ENCODE data around the gene CCDC141.

DNA sequence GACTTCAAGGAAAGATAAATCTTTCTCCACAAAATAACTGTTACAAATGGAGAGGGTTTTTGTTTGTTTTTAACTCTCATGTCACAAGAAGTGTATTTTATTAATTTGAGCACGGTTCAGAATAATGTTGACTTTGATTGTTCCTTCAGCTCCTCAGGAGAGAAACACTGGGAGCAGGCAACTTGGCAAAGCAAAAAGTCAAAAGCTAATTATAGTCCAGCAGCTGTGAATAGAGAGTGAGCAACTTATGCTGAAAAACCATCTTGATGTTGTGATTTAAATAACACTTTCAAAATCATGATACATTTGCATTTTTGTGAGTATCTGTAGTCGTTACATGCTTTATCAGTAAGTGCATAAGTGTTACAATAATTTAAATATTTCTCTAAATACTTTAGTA lies 205.2 kb downstream of the CCDC141 start:
- TF ChIP-seq, protein P1, sequence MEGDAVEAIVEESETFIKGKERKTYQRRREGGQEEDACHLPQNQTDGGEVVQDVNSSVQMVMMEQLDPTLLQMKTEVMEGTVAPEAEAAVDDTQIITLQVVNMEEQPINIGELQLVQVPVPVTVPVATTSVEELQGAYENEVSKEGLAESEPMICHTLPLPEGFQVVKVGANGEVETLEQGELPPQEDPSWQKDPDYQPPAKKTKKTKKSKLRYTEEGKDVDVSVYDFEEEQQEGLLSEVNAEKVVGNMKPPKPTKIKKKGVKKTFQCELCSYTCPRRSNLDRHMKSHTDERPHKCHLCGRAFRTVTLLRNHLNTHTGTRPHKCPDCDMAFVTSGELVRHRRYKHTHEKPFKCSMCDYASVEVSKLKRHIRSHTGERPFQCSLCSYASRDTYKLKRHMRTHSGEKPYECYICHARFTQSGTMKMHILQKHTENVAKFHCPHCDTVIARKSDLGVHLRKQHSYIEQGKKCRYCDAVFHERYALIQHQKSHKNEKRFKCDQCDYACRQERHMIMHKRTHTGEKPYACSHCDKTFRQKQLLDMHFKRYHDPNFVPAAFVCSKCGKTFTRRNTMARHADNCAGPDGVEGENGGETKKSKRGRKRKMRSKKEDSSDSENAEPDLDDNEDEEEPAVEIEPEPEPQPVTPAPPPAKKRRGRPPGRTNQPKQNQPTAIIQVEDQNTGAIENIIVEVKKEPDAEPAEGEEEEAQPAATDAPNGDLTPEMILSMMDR (conservative IDR thresholded peaks at IDR 0.05; ENCODE audit: low read depth in 2 of 2) = no peak
- TF ChIP-seq JUNB (IDR thresholded peaks at IDR 0.05; ENCODE audit: unreplicated experiment) (no peak), EZH2 (IDR thresholded peaks at IDR 0.05; ENCODE audit: low read depth, unreplicated experiment) (no peak), ZNF114 (CRISPR knock-in tag; IDR thresholded peaks at IDR 0.05) (no peak), STAT1 (IDR thresholded peaks at IDR 0.05; ENCODE audit: unreplicated experiment) (no peak), EZH2phosphoT487 (IDR thresholded peaks at IDR 0.05; ENCODE audit: unreplicated experiment) (no peak), CREB1 (CRISPR knock-in tag; IDR thresholded peaks at IDR 0.05; ENCODE audit: low read depth) (no peak), NANOG (IDR thresholded peaks at IDR 0.05; ENCODE audit: borderline replicate concordance) (no peak), POLR2AphosphoS5 (IDR thresholded peaks at IDR 0.05; ENCODE audit: low read depth) (no peak)

All from GM23338 (cell line).